ENCODE measurements around the gene DEF6. TPM values are rescaled to one million over a fixed set of nuclear protein-coding genes. Genes with fewer than 3 reads are reported as not detected.
A peak's percentile ranks its signal among the peaks of the same experiment; 100 is the strongest.

Gene DEF6
- total RNA-seq, 1 donor = 1.3 TPM

DNA sequence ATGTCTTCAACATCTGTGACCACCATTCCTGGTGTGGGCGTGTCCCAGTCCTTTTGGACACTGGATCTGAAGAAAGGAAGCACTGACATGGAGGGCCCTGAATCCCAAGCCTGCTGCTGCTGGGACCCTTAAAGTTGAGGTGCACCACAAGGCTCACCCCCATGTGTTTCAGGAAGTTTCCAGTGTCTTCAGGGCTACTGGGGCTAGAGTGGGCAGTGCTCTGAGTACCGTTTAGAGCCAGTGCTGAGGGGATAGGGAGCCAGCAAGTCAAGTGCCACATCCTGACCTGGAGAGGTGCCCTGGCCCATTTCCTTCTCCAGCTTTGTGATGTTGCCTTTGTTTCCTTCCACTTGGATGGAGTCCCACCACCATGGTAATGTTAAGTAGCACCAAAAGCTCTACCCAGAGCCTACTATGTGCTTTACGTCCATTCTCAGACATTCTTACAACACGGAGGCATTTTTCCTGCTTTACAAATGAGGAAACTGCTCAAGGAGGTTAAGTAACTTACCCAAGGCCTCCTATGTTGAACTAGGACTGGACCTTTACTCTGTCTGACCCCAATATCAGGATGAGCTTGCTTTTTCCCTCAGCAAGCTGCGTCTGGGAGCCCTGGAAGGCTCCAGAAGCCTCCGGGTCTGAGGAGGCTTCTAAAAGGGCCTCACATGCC, 552 bp upstream of the DEF6 start:
- DNase-seq (ENCODE audit: low read depth) = no peak
- H3K4me3 ChIP-seq (ENCODE audit: low read depth, low read length) = no peak overlapping the region
- TF ChIP-seq, protein P1, sequence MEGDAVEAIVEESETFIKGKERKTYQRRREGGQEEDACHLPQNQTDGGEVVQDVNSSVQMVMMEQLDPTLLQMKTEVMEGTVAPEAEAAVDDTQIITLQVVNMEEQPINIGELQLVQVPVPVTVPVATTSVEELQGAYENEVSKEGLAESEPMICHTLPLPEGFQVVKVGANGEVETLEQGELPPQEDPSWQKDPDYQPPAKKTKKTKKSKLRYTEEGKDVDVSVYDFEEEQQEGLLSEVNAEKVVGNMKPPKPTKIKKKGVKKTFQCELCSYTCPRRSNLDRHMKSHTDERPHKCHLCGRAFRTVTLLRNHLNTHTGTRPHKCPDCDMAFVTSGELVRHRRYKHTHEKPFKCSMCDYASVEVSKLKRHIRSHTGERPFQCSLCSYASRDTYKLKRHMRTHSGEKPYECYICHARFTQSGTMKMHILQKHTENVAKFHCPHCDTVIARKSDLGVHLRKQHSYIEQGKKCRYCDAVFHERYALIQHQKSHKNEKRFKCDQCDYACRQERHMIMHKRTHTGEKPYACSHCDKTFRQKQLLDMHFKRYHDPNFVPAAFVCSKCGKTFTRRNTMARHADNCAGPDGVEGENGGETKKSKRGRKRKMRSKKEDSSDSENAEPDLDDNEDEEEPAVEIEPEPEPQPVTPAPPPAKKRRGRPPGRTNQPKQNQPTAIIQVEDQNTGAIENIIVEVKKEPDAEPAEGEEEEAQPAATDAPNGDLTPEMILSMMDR (IDR thresholded peaks at IDR 0.05; ENCODE audit: insufficient read depth, low read depth, low read length) = no peak

DNA sequence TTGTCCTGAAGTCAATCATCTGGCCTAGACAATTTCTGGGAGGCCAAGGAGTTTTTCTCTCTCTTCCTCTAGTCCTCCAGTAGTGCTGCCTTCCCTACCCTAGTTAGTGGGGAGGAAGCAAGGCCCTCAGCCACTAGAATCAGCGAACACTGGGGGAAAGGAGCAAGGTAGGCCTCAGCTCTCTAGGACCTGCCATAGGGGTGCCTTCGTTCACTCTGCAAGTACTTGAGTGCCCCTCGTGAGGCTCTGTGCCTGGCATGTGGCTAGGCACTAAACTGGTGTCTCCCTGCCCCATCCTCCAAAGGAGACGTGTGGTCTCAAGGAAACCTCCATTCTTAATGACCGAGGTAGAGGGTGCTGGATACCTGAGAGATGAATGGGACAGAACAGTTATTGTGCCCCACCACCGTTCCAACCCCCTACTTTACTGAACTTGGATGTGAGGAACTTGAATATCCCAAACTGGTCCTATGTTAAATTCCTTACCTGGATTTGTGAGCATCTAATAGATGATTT, 1.1 kb downstream of the DEF6 start:
- no peak for DNase-seq (ENCODE audit: low read depth)
- no peak overlapping the region for H3K4me3 ChIP-seq (ENCODE audit: low read depth, low read length)
- TF ChIP-seq, protein P1 (IDR thresholded peaks at IDR 0.05; ENCODE audit: insufficient read depth, low read depth, low read length) = no peak

DNA sequence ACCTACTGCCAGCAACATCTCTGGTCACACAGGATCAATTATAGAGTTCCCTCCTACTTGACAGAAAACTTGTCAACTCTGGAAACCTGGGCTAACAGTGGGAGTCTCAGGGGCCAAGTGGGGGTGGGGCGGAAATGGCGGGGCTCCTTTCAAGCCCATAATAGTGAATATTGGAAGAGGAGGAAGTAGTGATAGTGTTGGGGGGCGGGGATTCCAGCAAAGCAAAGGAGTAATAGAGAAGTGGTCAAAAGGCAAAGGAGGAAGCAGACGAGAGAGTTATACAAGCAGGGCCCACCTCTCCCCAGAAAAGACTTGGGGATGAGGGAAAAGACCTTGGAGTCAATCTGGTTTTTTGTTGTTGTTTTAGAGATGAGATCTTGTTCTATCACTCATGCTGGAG, 2.1 kb downstream of the DEF6 start:
- TF ChIP-seq, protein P1 (IDR thresholded peaks at IDR 0.05; ENCODE audit: insufficient read depth, low read depth, low read length) = no peak
- no peak overlapping the region for H3K4me3 ChIP-seq (ENCODE audit: low read depth, low read length)
- DNase-seq (ENCODE audit: low read depth) = no peak

DNA sequence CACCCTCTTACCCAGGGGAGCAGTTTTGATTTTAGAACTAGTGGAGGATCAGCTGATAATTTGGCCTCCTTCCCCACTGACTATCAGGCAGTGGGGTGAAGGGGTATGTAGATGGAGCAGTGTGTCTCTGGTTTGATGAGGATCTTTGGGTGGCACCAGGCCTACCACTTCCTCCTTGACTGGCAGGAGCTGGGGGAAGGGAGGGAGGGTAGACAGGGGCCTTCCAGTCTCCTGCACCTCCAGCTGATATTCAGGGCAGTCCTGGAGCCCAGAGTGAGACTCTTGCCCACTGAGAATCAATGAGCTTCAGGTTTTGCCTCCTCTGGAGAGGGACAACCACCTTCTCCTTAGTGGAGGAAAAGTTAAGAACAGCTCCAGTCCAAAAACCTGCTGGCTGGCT, 3.2 kb downstream of the DEF6 start:
- TF ChIP-seq, protein P1 (IDR thresholded peaks at IDR 0.05; ENCODE audit: insufficient read depth, low read depth, low read length) = no peak
- no peak overlapping the region for H3K4me3 ChIP-seq (ENCODE audit: low read depth, low read length)
- DNase-seq (ENCODE audit: low read depth) = no peak

DNA sequence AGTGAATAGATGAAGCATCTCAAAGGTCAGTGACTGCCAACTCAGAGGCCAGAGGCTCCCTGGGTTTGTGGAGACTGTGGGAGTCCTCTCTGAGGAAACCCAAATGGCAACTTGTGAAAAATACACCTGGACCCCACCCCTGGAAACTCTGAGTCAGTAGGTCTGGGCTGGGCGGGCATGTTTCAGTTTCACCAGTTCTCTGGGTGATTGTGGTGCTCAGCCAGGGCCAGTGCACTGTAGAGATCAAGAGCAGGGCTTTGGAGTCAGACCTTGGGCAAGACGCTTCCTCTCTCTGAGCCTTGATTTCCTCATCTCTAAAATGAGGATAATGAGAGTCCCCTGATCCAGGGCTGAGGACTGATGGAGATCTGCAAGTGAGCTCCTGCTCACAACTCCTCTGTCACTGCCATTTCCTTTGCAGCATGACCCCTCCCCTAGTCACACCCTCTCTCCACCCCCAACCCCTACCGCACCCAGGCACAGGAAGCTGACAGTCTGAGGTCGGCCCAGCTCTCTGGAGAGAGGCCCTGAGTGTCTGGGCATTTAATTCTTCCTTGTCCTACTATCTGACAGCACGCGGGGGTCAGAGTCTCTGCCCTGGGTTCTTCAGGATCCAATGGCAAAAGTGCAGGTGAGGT, 5.1 kb downstream of the DEF6 start:
- DNase-seq (ENCODE audit: low read depth) = peak; percentile 21
- TF ChIP-seq, protein P1 (IDR thresholded peaks at IDR 0.05; ENCODE audit: insufficient read depth, low read depth, low read length) = no peak
- no peak overlapping the region for H3K4me3 ChIP-seq (ENCODE audit: low read depth, low read length)

DNA sequence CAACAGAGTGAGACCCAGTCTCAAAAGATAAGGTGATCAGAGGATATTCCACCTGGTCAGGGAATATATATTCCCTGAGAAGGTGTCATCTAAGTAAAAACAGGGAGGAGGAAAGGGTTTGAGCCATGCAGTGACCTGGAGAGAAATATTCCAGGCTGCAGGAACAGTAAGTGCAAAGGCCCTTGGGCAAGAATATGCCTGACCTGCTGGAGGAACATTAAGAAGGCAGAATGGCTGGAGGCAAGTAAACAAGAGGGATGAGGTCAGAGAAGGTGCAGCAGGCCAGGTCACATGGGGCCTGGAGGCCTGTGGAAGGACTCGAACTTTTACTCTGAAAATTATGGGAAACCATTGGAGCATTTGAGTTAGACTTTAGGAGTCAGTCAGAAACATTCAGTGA, 6.7 kb downstream of the DEF6 start:
- TF ChIP-seq, protein P1 (IDR thresholded peaks at IDR 0.05; ENCODE audit: insufficient read depth, low read depth, low read length) = no peak
- DNase-seq (ENCODE audit: low read depth) = no peak
- no peak overlapping the region for H3K4me3 ChIP-seq (ENCODE audit: low read depth, low read length)
